Right lobe of liver (tissue), 6 donors: ENCODE measurements around the gene PLK5. TPM values are rescaled to one million over a fixed set of nuclear protein-coding genes. Genes with fewer than 3 reads are reported as not detected.
A peak's percentile ranks its signal among the peaks of the same experiment; 100 is the strongest.

Source experiments
- ATAC-seq, 4 donors: fragments of 200-7000 bp; cut with Tn5 transposase; one replicate each; pipeline ENCODE4 v1.9.1; 2020; ENCODE audit warnings: mild to moderate bottlenecking in 4 of 4, moderate library complexity in 4 of 4
- DNase-seq, 3 donors: peaks; one replicate each; pipeline ENCODE4 v3.0.0-alpha.2; 2020
- H3K27ac ChIP-seq, 3 donors: fragments of 200-600 bp; one replicate each; pipeline ENCODE4 v1.8.0; 2022
- H3K27me3 ChIP-seq, 2 donors: fragments of 200-600 bp; one replicate each; pipeline ENCODE4 v1.8.0; 2022
- H3K36me3 ChIP-seq, 4 donors: fragments of 200-600 bp; sonication (generic) in 1 of 4; one replicate each; pipeline versions ENCODE4 v1.5.1 to v1.8.0; 2017 to 2022; ENCODE audit warnings: control low read depth in 1 of 4
- H3K4me1 ChIP-seq, 4 donors: fragments of 200-600 bp; sonication (generic) in 1 of 4; one replicate each; pipeline versions ENCODE4 v1.5.1 to v1.8.0; 2017 to 2022; ENCODE audit warnings: control low read depth in 1 of 4
- H3K4me3 ChIP-seq, 3 donors: fragments of 200-600 bp; one replicate each; pipeline ENCODE4 v1.8.0; 2022
- H3K9me3 ChIP-seq, 4 donors: fragments of 200-600 bp; sonication (generic) in 1 of 4; one replicate each; pipeline versions ENCODE4 v1.5.1 to v1.8.0; 2017 to 2022; ENCODE audit warnings: control low read depth in 1 of 4
- CTCF ChIP-seq, 4 donors: fragments of 200-600 bp in 3 of 4; fragments of 450-650 bp in 1 of 4; IDR thresholded peaks; one replicate each; pipeline versions ENCODE4 v1.5.1 to v1.8.0; 2016 to 2022; ENCODE audit warnings: antibody characterized with exemption in 4 of 4, mild to moderate bottlenecking in 2 of 4
- POLR2A ChIP-seq: fragments of 450-650 bp; IDR thresholded peaks from one replicate; pipeline ENCODE4 v1.6.1; 2017; ENCODE audit warnings: antibody characterized with exemption, mild to moderate bottlenecking
- WGBS: methylation state at CpG from one replicate; pipeline ENCODE4 v1.1.6; 2018; ENCODE audit warnings: low coverage, low lambda C conversion rate; ENCODE audit not compliant: insufficient coverage; ENCODE audit errors: missing lambda C conversion rate; 5-methylcytosine and 5-hydroxymethylcytosine counted together
- intact Hi-C, 2 donors: fragments of 100-400 bp; cut with DNase I; formaldehyde crosslinking; loops; one replicate each; pipeline versions ENCODE4 v1.11.2 to v1.14.1; 2022
- total RNA-seq, 6 experiments: library from RNA; depleted of rRNA in 2 of 6; stranded (reverse); fragments of >200 nt in 2 of 6; fragmentation: NEBNext Ultra II Directional in 3 of 6; extraction: Animal tissue kit (Norgen Biotek cat#: 25700) in 3 of 6; gene quantifications; one replicate each; pipeline versions ENCODE4 v1.1.0 to v1.2.4, GENCODE V29; 2016 to 2023
- donor health status: DM: no; HTN: yes; CAD: no.
- donor health status: DM: no; HTN: no; CAD: no.
- donor health status: DM: no; HTN: no; CAD: no.
- donor health status: DM: no; HTN: yes; CAD: no.
- donor health status: DM: no; HTN: yes; CAD: no.

PLK5 gene
- total RNA-seq, 6 experiments from 2014 or later = not detected

GRCh38 chr19:1501200-1501595, 22.7 kb upstream of the PLK5 start:
- Histone ChIP-seq H3K4me3 (no peak overlapping the region), H3K4me1 (peaks cover 0 to 13% (median 6%) of the 10 kb centered on the region in 4 donors), H3K27ac (peak overlapping the region in 2 of 3 donors; percentile 54 to 56), H3K9me3 (no peaks in the 10 kb centered on the region), H3K27me3 (no peaks in the 10 kb centered on the region), H3K36me3 (no peaks in the 10 kb centered on the region)
- ATAC-seq (peak; percentile 86 to 91 (median 88)), DNase-seq (peak; percentile 57 to 88 (median 85))
- intact Hi-C loops = loop anchor here in 1 of 2 donors (10.0 kb wide), 1 partner anchor 216 kb away; the partner anchor contains the start of gene EFNA2
- TF ChIP-seq POLR2A = peak; percentile 53
- no peak for TF ChIP-seq CTCF (IDR thresholded peaks at IDR 0.05)
- WGBS = 17% methylated on average over 6 of the region's 9 CpGs

GRCh38 chr19:1502433-1503088, 21.3 kb upstream of the PLK5 start:
- no peak for DNase-seq
- Histone ChIP-seq H3K4me1 (peaks cover 0 to 16% (median 8%) of the 10 kb centered on the region in 4 donors), H3K4me3 (no peak overlapping the region), H3K27ac (no peak overlapping the region), H3K9me3 (no peaks in the 10 kb centered on the region), H3K27me3 (no peaks in the 10 kb centered on the region), H3K36me3 (no peaks in the 10 kb centered on the region)
- TF ChIP-seq POLR2A = no peak
- no peak for TF ChIP-seq CTCF (IDR thresholded peaks at IDR 0.05)
- WGBS = 70% methylated on average over 14 of the region's 14 CpGs
- no peak for ATAC-seq
- intact Hi-C loops = loop anchor here in 1 of 2 donors (10.0 kb wide), 1 partner anchor 218 kb away; the partner anchor contains the start of gene EFNA2

GRCh38 chr19:1503089-1503924, 20.6 kb upstream of the PLK5 start:
- Histone ChIP-seq H3K9me3 (no peaks in the 10 kb centered on the region), H3K27ac (no peak overlapping the region), H3K4me3 (no peak overlapping the region), H3K36me3 (no peaks in the 10 kb centered on the region), H3K4me1 (peaks cover 0 to 12% (median 5%) of the 10 kb centered on the region in 4 donors), H3K27me3 (no peaks in the 10 kb centered on the region)
- DNase-seq = no peak
- TF ChIP-seq POLR2A (no peak), CTCF (IDR thresholded peaks at IDR 0.05) (peak; percentile 56 to 78 (median 70))
- intact Hi-C loops = loop anchor here in 1 of 2 donors (10.0 kb wide), 1 partner anchor 219 kb away; the partner anchor contains the start of gene EFNA2
- peak in 1 of 4 donors; percentile 5 for ATAC-seq
- WGBS = 43% methylated on average over 15 of the region's 49 CpGs

GRCh38 chr19:1503925-1504773, 19.7 kb upstream of the PLK5 start:
- Histone ChIP-seq H3K27me3 (no peaks in the 10 kb centered on the region), H3K36me3 (no peaks in the 10 kb centered on the region), H3K4me3 (no peak overlapping the region), H3K9me3 (no peaks in the 10 kb centered on the region), H3K27ac (no peak overlapping the region), H3K4me1 (peaks cover 0 to 12% (median 5%) of the 10 kb centered on the region in 4 donors)
- WGBS = 48% methylated on average over 12 of the region's 23 CpGs
- no peak for DNase-seq
- TF ChIP-seq POLR2A (no peak), CTCF (IDR thresholded peaks at IDR 0.05) (no peak)
- no peak for ATAC-seq
- intact Hi-C loops = loop anchor here in 1 of 2 donors (10.0 kb wide), 1 partner anchor 219 kb away; the partner anchor contains the start of gene EFNA2
